ENCODE data around the gene ZNF358.

The ZNF358 gene

DNA sequence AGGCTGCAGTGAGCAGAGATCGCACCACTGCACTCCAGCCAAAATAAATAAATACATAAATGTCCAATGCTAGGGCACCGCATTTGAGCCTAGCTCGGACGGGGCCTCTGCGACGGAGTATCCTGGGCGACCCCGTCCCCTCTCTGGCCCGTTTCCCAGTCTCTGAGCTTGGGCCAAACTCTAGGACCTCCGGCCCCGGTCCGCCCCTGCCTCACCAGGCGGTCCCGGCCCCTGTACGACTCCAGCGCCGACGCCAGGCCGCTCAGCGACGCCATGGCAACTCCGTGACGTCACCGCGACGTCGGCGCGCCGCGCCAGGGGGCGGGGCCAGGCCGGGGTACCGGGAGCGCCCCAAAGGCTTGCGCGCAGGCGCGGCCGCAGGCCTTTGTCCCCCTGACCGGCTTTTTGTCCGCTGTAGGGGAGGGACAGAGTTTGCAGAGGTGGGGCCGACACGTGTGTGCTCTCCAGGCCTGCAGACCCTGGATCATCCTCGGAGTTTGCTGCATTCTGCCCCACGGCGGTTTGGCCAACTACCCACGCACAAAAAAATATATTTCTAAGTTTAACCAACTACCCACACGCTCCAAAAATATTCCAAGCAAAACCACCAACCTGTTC lies 27.1 kb upstream of the ZNF358 start, which contains the start of gene PEX11G:
Gene PEX11G, minus strand, starts transcription at position 300 of the 618 bp plus-strand sequence. Its CDS starts 25 bp downstream, at position 275.
- peak in 55 of 56 donors; percentile 17 to 94 (median 84) for DNase-seq

DNA sequence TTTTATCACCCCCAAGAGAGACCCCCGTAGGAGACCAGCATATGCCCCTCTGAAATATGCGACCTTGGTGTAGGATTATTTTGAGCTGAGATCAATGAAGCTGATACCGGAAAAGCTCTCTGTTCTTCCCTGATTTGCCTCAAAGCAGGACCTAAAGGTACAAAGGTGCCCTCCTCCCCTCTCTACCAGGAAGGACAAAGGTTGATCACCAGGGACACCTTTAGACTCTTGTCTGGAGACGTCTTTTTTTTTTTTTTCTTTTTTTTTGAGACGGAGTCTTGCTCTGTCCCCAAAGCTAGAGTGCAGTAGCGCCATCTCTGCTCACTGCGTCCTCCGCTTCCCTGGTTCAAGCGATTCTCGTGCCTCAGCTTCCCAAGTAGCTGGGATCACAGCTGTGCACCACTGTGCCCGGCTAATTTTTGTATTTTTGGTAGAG lies 26.3 kb upstream of the ZNF358 start:
- DNase-seq, result no peak

DNA sequence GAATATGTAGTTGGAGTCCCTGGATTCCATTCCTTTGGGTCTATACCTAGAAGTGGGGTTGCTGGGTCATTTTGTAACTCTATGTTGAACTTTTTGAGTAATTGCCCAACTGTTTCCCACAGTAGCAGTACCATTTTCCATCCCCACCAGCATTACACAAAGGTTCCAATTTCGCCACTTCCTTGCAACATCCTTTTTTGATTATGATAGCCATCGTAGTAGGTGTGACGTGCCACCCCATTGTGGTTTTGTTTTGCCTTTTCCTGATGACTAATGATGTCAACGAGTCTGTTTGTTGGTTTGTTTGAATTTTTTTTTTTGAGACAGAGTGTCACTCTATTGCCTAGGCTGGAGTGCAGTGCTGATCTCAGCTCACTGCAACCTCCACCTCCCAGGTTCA lies 23.8 kb upstream of the ZNF358 start:
- DNase-seq, result no peak

DNA sequence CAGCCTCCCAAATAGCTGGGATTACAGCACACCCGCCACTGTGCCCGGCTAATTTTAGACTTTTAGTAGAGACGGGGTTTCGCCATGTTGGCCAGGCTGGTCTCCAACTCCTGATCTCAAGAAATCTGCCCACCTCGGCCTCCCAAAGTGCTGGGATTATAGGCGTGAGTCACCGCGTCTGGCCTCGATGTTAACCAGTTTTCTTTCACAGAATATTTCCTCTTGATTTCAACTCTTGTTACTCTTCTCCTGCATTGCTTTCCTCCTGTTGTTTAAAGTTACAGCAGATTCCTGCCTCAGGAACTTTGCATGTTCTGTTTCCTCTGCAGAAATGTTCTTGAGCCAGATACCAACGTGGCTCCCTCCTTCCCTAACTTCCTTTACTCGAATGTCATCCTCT lies 23.3 kb upstream of the ZNF358 start:
- DNase-seq, result no peak

DNA sequence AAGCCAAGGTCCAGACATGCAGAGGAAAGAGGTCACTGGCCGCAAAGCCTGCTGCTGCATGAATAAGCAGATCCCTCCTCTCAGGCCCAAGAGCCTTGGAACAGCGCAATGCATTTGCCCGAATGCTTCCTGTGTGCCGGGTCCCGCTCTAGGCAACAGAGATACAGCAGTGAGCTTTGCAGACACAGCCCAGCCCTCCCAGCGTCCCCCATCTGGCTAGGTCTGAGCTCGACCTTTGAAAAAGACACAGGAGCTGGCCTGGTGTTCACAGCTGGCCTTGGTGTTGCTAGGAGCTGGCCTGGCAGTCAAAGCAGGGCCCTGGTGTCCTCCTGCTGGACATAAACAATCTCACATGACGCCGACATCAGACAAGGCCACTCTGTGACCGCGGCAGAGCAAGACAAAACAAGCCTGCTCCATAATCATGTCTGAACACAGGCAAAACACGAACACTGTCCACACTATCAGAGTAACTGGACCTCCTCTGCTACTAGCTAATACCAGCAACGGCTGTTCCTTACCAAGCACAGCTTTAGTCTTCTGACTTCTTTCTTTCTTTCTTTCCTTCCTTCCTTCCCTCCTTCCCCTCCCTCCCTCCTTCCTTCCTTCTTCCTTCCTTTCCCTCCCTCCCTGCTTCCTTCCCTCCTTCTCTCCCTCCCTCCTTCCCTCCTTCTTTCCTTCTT lies 21.3 kb upstream of the ZNF358 start:
- peak in 55 of 56 donors; percentile 13 to 92 (median 81) for DNase-seq

DNA sequence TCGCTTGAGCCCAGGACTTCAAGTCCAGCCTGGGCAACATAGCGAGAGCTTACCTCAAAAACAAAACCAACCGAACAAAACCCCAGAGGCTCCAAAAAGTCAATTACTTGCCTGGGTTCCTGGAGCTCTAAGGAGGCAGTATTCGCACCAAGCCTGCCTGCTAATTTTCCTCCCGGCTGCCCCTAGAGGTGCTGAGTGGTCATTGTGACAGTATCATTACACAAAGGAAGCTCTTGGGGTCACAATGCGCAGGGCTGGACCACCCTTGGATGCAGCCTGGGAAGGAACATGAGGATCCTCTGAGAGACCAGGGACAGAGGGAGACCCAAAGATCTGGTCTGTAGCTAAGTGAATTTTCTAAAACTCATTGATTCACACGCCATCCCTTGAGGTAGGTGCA lies 18.6 kb upstream of the ZNF358 start:
- DNase-seq, result peak in 7 of 56 donors; percentile 5 to 26 (median 10)

DNA sequence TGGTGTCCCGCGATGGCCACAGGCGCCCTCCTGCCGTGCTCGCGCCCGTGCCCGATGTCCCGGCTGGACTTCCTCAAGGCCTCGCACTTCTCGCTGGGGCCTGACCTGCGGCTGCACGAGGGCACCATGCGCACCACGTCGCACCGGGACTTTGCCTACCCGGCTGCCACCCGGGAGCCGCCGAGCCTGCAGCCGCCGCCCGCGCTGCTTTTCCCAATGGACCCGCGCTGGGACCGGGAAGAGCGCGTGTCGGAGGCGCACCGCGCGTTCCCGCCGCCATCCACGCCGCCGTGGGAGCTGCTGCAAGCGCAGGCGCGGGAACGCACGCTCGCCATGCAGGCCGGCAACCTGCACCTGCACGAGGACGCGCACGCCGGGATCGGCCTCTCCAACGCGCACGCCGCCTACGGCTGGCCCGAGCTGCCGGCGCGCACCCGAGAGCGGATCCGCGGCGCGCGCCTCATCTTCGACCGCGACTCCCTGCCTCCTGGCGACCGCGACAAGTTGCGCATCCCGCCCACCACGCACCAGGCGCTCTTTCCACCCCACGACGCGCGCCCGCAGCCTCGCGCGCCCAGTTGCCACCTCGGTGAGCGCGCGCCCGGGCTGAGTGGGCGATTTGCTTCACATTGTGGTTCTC lies 15.0 kb upstream of the ZNF358 start:
- DNase-seq, result peak in 53 of 56 donors; percentile 18 to 92 (median 74)

DNA sequence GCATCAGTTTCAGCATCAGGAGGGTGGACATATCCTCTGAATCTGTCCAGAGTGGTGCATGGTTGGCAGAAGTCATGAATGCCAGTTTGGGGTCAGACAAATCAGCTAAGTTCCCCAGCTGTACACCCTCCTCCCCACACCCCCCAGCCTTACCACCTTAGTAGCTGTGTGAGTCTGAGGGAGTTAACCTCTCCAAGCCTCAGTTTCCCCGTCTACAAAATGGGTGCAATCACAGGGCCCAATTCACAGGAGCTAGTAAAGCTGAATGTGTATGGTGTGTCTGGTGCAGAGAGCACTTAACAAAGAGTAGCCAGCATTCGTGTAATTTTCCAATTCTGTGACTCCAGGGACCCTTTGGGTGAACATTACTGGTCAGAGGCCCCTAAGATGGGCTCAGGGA lies 13.4 kb upstream of the ZNF358 start:
- DNase-seq, result no peak

DNA sequence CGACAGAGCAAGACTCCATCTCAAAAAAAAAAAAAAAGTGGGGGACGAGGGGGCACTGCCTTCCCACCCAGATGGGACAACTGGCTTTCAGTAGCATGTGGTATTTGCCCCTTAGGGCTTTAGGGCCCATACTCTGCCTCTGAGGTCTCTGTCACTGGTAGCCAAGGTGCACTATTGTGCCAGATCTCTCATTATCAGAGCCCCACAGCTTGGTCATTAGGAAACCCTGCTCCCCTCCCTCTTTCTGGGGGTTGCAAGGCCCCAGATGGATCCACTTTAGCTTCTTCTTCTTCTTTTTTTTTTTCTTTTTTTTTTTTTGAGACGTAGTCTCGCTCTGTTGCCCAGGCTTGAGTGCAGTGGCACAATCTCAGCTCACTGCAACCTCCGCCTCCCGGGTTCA lies 11.2 kb upstream of the ZNF358 start:
- DNase-seq, result no peak

DNA sequence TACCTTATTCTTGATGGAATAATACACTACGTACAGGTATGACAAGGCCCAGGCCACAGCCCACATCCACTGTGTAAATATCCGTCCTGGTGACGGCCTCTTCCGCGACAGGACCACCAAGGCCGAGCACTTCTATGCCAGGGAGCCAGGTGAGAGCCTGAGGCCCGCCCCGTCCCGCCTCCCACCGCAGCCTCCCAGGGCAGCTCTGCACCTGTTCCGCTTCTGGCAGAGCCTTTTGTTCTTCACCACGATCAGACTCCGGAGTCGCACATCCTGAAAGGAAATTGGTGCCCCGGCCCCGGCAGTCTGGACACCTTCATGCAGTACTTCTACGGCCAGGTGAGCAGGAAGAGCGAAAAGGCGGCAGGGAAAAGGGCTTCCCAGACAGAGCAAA lies 10.6 kb upstream of the ZNF358 start:
- no peak for DNase-seq

DNA sequence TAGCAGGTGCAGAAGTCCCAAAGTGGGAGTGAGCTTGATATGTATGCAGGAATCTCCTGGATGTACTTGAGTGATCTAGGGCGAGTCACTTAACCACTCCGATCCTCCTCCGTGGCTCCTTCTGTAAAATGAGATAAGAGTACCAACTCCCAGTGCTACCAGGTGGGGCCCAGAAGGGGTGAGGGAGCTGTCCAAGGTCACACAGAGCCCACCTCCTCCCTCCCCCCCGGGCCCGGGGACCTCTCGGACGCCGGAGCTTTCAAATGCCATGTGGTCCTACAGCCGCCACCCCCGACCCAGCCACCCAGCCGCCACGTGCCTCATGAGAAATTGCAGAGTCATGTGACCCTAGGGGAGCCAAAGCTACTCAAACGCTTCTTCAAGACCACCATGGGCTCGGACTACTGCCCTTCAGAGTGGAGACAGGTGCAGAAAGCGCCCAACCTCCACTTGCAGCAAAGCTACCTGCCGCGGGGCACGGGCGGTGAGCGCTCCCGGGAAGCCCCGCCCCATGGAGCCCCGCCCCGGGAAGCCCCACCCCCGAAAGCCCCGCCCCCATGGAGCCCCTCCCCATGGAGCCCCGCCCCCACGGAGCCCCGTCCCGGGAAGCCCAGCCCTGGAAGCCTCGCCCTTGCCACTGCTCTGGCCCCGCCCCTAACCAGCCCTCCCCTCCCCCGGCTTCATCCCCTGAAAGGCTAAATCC lies 10.1 kb upstream of the ZNF358 start:
- peak in 20 of 56 donors; percentile 16 to 74 (median 48) for DNase-seq

DNA sequence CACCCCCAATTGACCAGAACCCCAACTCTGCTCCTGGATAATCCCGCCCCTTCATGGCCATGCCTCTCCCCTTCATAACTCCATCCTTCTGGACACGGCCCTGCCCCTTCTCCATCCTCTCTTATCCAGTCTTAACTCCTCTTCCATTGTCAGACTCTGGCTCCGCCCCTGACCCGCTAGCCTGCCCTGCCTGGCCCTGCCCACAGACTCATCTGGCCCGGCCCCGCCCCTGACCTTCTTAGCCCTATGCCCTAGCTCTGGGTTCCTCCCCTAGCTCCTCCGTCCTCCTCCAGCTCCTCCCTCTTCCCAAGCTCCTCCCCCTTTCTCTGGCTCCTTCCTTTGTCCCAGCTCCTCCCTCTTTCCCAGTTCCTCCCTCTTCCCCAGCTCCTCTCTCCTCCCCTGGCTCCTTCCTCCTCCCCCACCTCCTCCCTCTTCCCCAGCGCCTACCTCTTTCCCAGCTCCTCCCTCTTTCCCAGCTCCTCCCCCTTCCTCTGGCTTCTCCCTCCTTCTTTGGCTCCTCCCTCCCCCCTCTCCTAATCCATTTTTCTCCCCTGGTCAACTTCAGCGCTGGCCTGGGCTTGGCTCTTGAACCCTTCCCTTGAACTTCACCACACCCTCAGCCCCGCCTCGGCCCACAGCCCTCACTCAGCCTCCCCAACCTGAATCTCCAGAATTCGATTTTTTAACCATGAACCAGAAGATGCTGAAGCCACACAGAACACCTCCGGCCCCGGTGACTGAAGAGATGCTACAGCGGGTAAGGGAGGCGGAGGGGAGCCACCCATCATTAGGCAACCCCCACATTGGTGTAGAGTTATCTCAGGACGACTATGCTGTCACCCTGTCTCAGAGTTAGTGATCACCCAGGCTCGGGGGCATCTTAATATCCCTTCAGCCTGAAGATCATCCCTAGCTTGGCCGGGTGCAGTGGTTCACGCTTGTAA lies 9.2 kb upstream of the ZNF358 start:
- peak in 49 of 56 donors; percentile 8 to 82 (median 45) for DNase-seq

DNA sequence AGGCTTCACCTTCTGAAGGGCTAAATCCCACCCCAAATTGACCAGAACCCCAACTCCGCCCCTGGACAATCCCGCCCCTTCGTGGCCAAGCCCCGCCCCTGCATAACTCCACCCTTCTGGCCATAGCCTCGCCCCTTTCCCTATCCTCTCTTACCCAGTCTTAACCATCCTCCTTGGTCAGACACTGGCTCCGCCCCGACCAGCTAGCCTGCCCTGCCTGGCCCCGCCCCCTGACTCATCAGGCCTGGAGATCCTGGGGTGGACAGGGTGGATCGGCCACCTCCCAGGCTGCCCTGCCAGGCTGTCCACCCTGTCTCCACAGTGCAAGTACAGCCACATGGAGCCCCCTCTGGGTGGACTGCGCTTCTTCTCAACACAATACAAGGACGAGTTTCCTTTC lies 8.0 kb upstream of the ZNF358 start:
- peak in 10 of 56 donors; percentile 5 to 68 (median 22) for DNase-seq

DNA sequence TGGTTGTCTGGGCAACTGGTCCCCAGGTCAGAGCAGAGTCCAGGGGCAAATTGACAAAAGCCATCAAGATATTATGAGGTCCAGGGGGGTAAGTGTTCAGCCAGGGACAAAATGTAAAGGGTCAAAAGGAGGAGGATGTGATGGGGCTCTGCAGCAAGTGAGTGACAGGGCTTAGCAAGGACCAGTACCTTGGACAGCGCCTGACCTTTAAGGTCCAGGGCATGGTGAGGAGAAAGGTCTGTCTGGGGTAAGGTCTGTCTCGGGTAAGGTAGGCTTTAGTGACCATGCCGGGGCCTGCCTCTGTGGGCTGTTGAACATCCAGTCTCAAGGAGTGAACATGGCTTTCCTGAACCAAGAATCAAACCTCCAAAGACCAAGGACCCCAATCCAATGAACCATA lies 6.3 kb upstream of the ZNF358 start:
- no peak for DNase-seq

DNA sequence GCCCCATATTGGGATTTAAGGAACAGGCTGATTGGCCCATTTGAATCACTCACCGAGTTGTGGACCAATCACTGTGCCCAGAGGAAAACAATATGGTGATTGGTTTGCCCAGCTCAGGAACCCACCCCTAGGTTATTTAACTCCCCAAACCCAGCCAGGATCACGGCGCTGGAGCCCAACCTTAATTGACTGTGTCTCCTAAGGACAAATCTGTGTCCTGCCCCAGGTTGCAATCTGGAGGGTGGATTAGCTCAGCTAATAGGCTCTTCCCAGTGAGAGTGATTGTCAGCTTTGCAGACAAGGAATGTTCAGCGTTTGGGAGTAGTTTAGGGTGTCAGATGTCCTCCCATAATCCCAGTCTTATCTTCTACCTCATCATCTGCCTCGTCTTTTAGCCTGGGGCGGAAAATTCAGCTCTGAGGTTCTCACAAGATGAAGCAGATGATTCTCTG lies 3.5 kb upstream of the ZNF358 start:
- no peak for DNase-seq

DNA sequence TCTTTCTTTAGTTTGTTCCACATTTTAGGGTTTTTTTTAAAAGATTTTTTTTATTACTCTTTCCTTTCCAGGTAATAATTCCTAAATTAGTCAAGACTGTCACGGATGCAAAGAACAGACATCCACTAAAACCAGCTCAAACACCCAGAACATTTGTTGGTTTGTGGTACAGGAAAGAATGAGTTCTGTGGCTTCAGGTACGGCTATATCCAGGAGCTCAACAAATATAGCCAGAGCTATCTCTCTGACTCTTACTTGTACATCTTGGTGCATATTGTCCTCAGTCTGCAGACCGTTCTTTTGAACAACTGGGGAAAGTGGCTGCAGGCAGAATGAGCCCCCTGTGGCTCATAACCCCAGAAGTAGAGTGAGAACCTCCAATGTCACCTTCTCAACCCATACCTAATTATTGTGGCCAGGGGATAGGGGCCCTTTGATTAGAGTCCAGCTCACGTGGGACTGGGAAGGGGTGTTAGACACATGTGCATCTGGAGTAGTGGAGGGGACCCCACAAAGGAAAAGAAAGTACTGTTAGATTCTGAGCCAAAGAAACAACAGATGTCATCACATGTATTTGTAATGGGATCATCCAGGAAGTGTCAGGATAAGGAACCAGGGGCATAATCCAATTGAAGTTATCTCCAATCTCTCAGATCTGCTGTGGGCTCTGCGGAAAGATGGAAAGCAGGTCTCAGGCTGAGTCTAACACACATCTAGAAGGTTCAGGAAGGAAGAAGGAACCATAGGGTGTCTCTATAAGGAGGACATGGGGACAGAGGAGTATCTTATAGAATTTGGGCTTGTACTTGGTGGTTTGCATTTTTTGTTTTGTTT lies 1.9 kb upstream of the ZNF358 start:
- DNase-seq, result no peak

DNA sequence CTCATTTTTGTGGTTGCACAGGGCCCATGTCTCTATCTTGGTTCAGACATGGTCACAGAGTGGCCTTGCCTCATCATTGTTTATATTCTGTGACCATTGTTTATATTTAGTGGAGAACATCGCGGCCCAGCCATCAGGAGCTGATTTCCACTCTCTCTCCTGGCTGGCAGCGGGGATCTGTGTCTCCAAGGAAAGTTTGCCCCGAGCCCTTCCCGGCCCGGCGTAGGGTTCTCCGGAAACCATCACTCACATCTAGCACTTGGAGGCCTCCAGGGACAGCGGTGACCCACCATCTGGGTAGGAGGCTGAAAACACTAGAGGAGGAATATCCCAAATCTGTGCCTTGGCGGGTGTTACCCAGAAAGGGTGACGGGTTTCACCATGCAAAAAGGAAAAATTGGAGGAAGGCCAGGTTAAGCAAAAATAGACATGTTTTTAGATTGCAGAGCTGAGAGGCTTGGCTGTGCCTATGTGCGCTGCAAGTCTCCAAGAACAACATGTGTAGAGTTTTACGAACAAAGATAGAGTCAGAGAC lies 726 bp upstream of the ZNF358 start:
- DNase-seq, result peak in 3 of 56 donors; percentile 12 to 45 (median 33)

DNA sequence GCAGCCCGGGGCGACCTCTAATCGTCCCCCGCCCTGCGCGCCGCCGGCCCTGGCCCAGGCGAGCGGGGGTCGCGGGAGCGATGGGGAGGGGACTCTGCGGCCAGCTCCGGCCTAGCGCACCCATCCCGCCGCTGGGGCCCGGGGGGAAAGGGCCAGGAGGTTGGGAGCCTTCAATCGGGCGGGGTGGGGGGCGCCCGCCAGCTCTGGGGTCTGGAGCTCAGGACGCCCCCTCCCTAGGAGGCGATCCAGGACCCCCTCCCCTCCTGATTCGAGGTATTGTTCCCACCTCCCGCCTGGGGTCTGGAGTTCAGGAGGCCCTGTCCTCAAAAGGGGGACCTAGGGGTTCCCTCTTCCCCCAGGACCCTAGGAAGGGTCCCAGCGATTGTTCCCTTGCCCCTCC lies 430 bp downstream of the ZNF358 start:
- peak in 1 of 56 donors; percentile 31 for DNase-seq

DNA sequence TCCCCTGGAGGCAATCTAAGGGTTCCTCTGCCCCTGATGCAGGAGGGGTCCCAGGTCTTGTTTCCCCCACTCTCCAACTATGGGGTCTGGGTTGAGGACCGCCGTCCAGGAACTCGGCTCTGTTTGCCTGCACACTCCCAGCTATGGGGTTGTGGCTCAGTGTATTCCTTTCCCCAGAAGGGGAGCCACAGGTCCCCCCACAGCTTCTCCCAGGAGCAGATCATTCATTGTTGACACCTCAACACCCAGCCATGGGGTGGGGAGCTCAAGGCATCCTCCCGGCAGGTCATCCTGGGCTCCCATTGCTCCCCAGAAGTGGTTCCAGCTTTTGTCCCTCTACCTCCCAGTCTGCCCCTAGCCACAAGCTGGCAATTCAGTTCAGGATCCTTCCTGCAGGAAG lies 975 bp downstream of the ZNF358 start:
- DNase-seq, result no peak
